Caco-2 (cell line): Measurements from ENCODE around the gene GLIS1. TPM values are rescaled to one million over a fixed set of nuclear protein-coding genes. Genes with fewer than 3 reads are reported as not detected.

Source experiments
- BruUV-seq: library from RNA; stranded (reverse); fragments of 400-500 nt; replicated peaks from 2 replicates; lab custom pipeline; 2021; lab: Mats Ljungman, UMichigan
- CTCF ChIA-PET: fragments of 300-600 bp; sonication (Branson Sonifier 250); formaldehyde crosslinking; loops from one replicate; lab custom pipeline; 2022; ENCODE audit warnings: antibody characterized with exemption; lab: Charles Lee
- POLR2A ChIA-PET: fragments of 300-600 bp; sonication (Branson Sonifier 250); formaldehyde crosslinking; loops from one replicate; lab custom pipeline; 2022; ENCODE audit warnings: antibody characterized with exemption; lab: Charles Lee
- DNase-seq, 2 experiments: peaks; one replicate each; pipeline versions ENCODE4 v3.0.0 to v3.0.0-alpha.2; 2020 to 2022
- H3K27me3 ChIP-seq: replicated peaks from 2 replicates; pipeline ENCODE4 v1.6.0; 2011; ENCODE audit warnings: low read length; ENCODE audit not compliant: control insufficient read depth, insufficient read depth
- H3K36me3 ChIP-seq: 2 replicates; pipeline ENCODE4 v1.5.1; 2011; ENCODE audit warnings: low read length; ENCODE audit not compliant: control insufficient read depth, insufficient read depth
- H3K4me1 ChIP-seq: fragments of 250-450 bp; sonication (Bioruptor Pico); 2 replicates; pipeline ENCODE4 v1.5.1; 2020; ENCODE audit warnings: mild to moderate bottlenecking
- H3K4me3 ChIP-seq: 2 replicates; pipeline ENCODE4 v1.5.1; 2011; ENCODE audit warnings: low read depth, mild to moderate bottlenecking, control low read depth, low read length
- H3K9me3 ChIP-seq: fragments of 250-450 bp; sonication (Bioruptor Pico); 2 replicates; pipeline ENCODE4 v1.5.1; 2020; ENCODE audit warnings: mild to moderate bottlenecking, moderate library complexity
- H3K27ac Mint-ChIP-seq: one replicate; pipeline ENCODE4 v1.8.0; 2022; ENCODE audit warnings: mixed read lengths; ENCODE audit not compliant: unreplicated experiment
- H3K27me3 Mint-ChIP-seq: one replicate; pipeline ENCODE4 v1.8.0; 2022; ENCODE audit warnings: mixed read lengths; ENCODE audit not compliant: insufficient read depth, unreplicated experiment
- H3K36me3 Mint-ChIP-seq: one replicate; pipeline ENCODE4 v1.8.0; 2022; ENCODE audit warnings: mild to moderate bottlenecking, mixed read lengths; ENCODE audit not compliant: insufficient read depth, unreplicated experiment
- H3K4me1 Mint-ChIP-seq: one replicate; pipeline ENCODE4 v1.8.0; 2022; ENCODE audit warnings: low read depth, mixed read lengths; ENCODE audit not compliant: unreplicated experiment
- H3K4me3 Mint-ChIP-seq: one replicate; pipeline ENCODE4 v1.8.0; 2022; ENCODE audit warnings: mild to moderate bottlenecking, moderate library complexity, mixed read lengths; ENCODE audit not compliant: unreplicated experiment
- H3K9me3 Mint-ChIP-seq: one replicate; pipeline ENCODE4 v1.8.0; 2022; ENCODE audit warnings: mixed read lengths; ENCODE audit not compliant: unreplicated experiment
- intact Hi-C: fragments of 100-400 bp; cut with micrococcal nuclease; formaldehyde crosslinking; loops from one replicate; pipeline ENCODE4 v1.10.0; 2022; ENCODE audit not compliant: unreplicated experiment
- total RNA-seq: library from RNA; stranded (reverse); gene quantifications from 2 replicates; pipeline ENCODE4 v1.2.3, GENCODE V29; 2022
- TF ChIP-seq, protein P1 (sequence below), 2 experiments: fragments of 200-600 bp in 1 of 2; IDR thresholded peaks; 1 replicate in 1 of 2; 2 replicates in 1 of 2; pipeline versions ENCODE4 v1.5.1 to v1.8.0; 2011 to 2022; ENCODE audit warnings: antibody characterized with exemption in 1 of 2, control low read depth in 1 of 2, inconsistent platforms in 1 of 2, low read depth in 1 of 2, low read length in 1 of 2, mild to moderate bottlenecking in 1 of 2, moderate library complexity in 1 of 2; ENCODE audit not compliant: insufficient read depth in 1 of 2, severe bottlenecking in 1 of 2, unreplicated experiment in 1 of 2

The GLIS1 gene
- total RNA-seq, 1 experiment from 2014 or later, result not detected

DNA sequence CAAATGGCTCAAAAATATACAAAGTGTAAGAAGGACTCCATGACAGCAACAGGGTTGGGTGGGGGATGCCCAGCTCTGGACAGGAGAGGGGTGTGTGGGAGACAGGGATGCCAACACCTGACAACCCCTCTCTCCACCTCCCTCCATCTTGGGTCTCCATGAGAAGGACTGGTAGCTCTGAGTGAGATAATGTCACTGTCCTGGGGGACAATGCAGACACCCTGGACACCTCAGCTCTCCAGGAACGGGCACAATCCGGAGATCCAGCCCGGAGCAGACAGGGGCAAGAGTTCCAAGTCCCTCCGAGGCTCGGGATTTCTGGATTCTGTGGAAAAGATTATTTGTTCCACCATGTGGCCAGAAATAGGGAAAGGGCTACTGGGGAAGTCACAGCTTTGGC, 122.5 kb downstream of the GLIS1 start:
- Mint-ChIP-seq H3K27ac (no peak overlapping the region), H3K36me3 (no peaks in the 10 kb centered on the region), H3K9me3 (no peaks in the 10 kb centered on the region), H3K4me1 (no peaks in the 10 kb centered on the region), H3K27me3 (peaks cover 4% of the 10 kb centered on the region), H3K4me3 (no peak overlapping the region)
- Histone ChIP-seq H3K27me3 (no peaks in the 10 kb centered on the region), H3K36me3 (no peaks in the 10 kb centered on the region), H3K9me3 (no peaks in the 10 kb centered on the region), H3K4me1 (no peaks in the 10 kb centered on the region), H3K4me3 (no peak overlapping the region)
- no TSS peak for BruUV-seq
- POLR2A ChIA-PET, result no interaction called here
- no peak for DNase-seq
- CTCF ChIA-PET, result interaction anchor here (0.6 kb wide), 1 partner anchor 111 kb away, joined by 3 read pairs; no protein-coding TSS in a partner anchor
- TF ChIP-seq, protein P1, sequence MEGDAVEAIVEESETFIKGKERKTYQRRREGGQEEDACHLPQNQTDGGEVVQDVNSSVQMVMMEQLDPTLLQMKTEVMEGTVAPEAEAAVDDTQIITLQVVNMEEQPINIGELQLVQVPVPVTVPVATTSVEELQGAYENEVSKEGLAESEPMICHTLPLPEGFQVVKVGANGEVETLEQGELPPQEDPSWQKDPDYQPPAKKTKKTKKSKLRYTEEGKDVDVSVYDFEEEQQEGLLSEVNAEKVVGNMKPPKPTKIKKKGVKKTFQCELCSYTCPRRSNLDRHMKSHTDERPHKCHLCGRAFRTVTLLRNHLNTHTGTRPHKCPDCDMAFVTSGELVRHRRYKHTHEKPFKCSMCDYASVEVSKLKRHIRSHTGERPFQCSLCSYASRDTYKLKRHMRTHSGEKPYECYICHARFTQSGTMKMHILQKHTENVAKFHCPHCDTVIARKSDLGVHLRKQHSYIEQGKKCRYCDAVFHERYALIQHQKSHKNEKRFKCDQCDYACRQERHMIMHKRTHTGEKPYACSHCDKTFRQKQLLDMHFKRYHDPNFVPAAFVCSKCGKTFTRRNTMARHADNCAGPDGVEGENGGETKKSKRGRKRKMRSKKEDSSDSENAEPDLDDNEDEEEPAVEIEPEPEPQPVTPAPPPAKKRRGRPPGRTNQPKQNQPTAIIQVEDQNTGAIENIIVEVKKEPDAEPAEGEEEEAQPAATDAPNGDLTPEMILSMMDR (IDR thresholded peaks at IDR 0.05; ENCODE audit: insufficient read depth in 1 of 2, low read depth in 1 of 2, low read length in 1 of 2, severe bottlenecking in 1 of 2, unreplicated experiment in 1 of 2), result no peak
- intact Hi-C loops, result no loop called here

DNA sequence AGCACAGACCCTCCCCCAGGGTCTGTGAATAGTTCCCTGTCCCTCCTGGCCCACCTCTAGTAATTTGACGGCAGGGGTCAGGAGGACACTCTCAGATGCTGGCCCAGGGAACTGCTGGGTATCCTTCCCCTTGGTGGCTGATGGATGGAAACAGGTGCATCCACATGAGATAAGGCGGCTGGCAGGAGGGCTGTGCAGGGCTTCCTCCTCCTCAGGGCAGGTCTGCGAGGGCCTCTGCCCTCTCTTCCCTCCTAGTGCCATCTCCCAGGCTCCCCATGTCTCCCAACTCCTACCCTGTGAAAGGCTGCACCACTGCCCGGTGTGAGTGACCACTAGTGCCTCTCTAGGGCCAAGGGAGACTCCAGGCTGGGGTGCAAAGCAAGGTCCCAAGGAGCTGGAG, 123.9 kb downstream of the GLIS1 start:
- Mint-ChIP-seq H3K27me3 (peaks cover 8% of the 10 kb centered on the region), H3K9me3 (peaks cover 11% of the 10 kb centered on the region), H3K36me3 (no peaks in the 10 kb centered on the region), H3K4me1 (no peaks in the 10 kb centered on the region), H3K4me3 (no peak overlapping the region), H3K27ac (no peak overlapping the region)
- TF ChIP-seq, protein P1 (IDR thresholded peaks at IDR 0.05; ENCODE audit: insufficient read depth in 1 of 2, low read depth in 1 of 2, low read length in 1 of 2, severe bottlenecking in 1 of 2, unreplicated experiment in 1 of 2), result no peak
- intact Hi-C loops, result no loop called here
- DNase-seq, result no peak
- ChIA-PET POLR2A (no interaction called here), CTCF (no interaction called here)
- Histone ChIP-seq H3K4me1 (no peaks in the 10 kb centered on the region), H3K36me3 (no peaks in the 10 kb centered on the region), H3K27me3 (no peaks in the 10 kb centered on the region), H3K4me3 (no peak overlapping the region), H3K9me3 (no peaks in the 10 kb centered on the region)
- BruUV-seq, result no TSS peak

DNA sequence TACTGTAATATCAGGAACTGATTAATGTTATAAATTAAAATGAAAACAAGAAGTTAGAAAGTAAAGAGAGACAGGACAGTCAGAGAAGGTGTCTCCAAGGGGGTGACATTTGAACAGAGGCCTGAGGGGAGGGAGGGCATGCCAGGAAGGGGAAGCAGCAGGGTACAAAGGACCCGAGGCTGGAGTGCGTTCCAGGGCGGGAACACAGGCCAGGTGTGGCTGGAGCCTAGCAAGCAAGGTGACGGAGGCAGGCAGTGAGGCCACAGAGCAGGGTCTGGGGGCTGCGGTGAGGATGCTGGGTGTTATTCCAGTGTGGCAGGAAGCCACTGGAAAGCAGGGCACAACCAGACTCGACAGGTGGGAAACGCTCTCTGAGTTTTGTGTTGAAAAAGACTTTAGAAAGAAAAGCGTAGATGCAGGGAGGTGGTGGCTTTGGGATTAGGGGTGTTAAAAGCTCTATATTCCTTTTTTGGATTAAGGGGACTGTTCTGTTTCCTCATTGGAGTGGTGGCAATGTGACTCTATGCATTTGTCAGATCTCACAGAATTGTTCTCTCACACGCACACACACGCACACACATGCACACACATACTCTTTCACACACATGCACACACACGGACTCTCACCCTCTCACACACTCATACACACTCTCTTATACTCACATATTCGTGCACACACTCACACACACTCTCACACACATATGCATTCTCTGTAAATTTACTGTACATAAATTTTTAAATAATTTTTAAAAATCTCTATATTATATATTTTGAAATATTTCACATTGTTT, 124.5 kb downstream of the GLIS1 start:
- BruUV-seq, result no TSS peak
- ChIA-PET POLR2A (no interaction called here), CTCF (no interaction called here)
- Histone ChIP-seq H3K36me3 (no peaks in the 10 kb centered on the region), H3K4me3 (no peak overlapping the region), H3K27me3 (no peaks in the 10 kb centered on the region), H3K9me3 (no peaks in the 10 kb centered on the region), H3K4me1 (no peaks in the 10 kb centered on the region)
- TF ChIP-seq, protein P1 (IDR thresholded peaks at IDR 0.05; ENCODE audit: insufficient read depth in 1 of 2, low read depth in 1 of 2, low read length in 1 of 2, severe bottlenecking in 1 of 2, unreplicated experiment in 1 of 2), result no peak
- Mint-ChIP-seq H3K4me3 (no peak overlapping the region), H3K27me3 (peaks cover 9% of the 10 kb centered on the region), H3K27ac (no peak overlapping the region), H3K36me3 (no peaks in the 10 kb centered on the region), H3K9me3 (peaks cover 12% of the 10 kb centered on the region), H3K4me1 (no peaks in the 10 kb centered on the region)
- intact Hi-C loops, result no loop called here
- DNase-seq, result no peak
